Right lung (tissue), 10 donors: ENCODE results near the gene STX19. TPM values are rescaled to one million over a fixed set of nuclear protein-coding genes. Genes with fewer than 3 reads are reported as not detected.
"Not testable (repeated sequence)": the region's sequence is repeated elsewhere in the genome, so short reads cannot be mapped to it uniquely, and the experiment has no call there.

Source experiments
- DNase-seq, 2 donors: peaks; one replicate each; pipeline ENCODE4 v3.0.0-alpha.2; 2013
- long read RNA-seq, 8 donors: transcript quantifications; one replicate each; lab custom pipeline, GENCODE V29; 2026
- polyA plus RNA-seq, 5 donors: library from polyadenylated mRNA; unstranded; fragments of 120-200 nt; gene quantifications; one replicate each; pipeline versions ENCODE4 v1.2.1 to v1.2.3, GENCODE V29; 2013; ENCODE audit warnings: inconsistent platforms in 1 of 5, low replicate concordance in 1 of 5; ENCODE audit not compliant: insufficient read length in 5 of 5, insufficient read depth in 1 of 5

The STX19 gene
- 10 to 100 TPM in 1 of 5 donors, 1 to 10 TPM in 4; 3.8 to 10.1 (median 6.4) TPM for polyA plus RNA-seq
- long read RNA-seq, donor 1: 0 reads
- long read RNA-seq, donor 2: 0 reads
- long read RNA-seq, donor 3, partial matches to known transcripts: 0 of 6 reads
- long read RNA-seq, donor 3, other reads (novel, unspliced or antisense): 5 of 6 reads
- long read RNA-seq, donor 4: 0 reads
- long read RNA-seq, donor 5, partial matches to known transcripts: 12 of 17 reads
- long read RNA-seq, donor 5, other reads (novel, unspliced or antisense): 5 of 17 reads
- long read RNA-seq, donor 6: 0 reads
- long read RNA-seq, donor 7: 0 reads
- long read RNA-seq, donor 8: 0 reads

GRCh38 chr3:94028093-94028837, at the start of gene STX19:
TSS of gene STX19 (minus strand) at chr3:94028597. CDS start at chr3:94015269, 13,328 bp downstream.
- peak; percentile 55 to 61 for DNase-seq

GRCh38 chr3:94076055-94076454, 47.7 kb upstream of the STX19 start:
- DNase-seq: no peak

GRCh38 chr3:94071713-94072284, 43.4 kb upstream of the STX19 start:
- no peak for DNase-seq

GRCh38 chr3:94070341-94070911, 42.0 kb upstream of the STX19 start:
- no peak for DNase-seq

- DNase-seq: peak; percentile 9 to 15
Observed at GRCh38 chr3:94069194-94069813, 40.9 kb upstream of the STX19 start.

- no peak for DNase-seq
Observed at GRCh38 chr3:94066506-94067500, 38.4 kb upstream of the STX19 start.

GRCh38 chr3:94065819-94066480, 37.6 kb upstream of the STX19 start:
- DNase-seq: no peak

- no peak for DNase-seq
Observed at GRCh38 chr3:94065122-94065521, 36.7 kb upstream of the STX19 start.

- no peak for DNase-seq
Observed at GRCh38 chr3:94064243-94064860, 36.0 kb upstream of the STX19 start.

- no peak for DNase-seq
Observed at GRCh38 chr3:94063496-94064119, 35.2 kb upstream of the STX19 start.

- peak; percentile 94 to 96 for DNase-seq
Observed at GRCh38 chr3:94062513-94063404, 34.4 kb upstream of the STX19 start, which contains the start of the genes DHFR2 and NSUN3. TSS of gene DHFR2 (minus strand) at chr3:94062916. CDS start at chr3:94061511, 1,405 bp downstream. TSS of gene NSUN3 (plus strand) at chr3:94063061. CDS start at chr3:94063127, 66 bp downstream.

GRCh38 chr3:94061297-94061696, 32.9 kb upstream of the STX19 start:
- no peak for DNase-seq

GRCh38 chr3:94050546-94050945, 22.1 kb upstream of the STX19 start:
- no peak for DNase-seq

GRCh38 chr3:94049267-94049666, 20.9 kb upstream of the STX19 start:
- DNase-seq: no peak

GRCh38 chr3:94046533-94046932, 18.1 kb upstream of the STX19 start:
- DNase-seq: no peak

GRCh38 chr3:94044100-94044936, 15.9 kb upstream of the STX19 start:
- DNase-seq: not testable (repeated sequence)

GRCh38 chr3:94043285-94043684, 14.9 kb upstream of the STX19 start:
- DNase-seq: no peak
